ENCODE measurements around the gene CBL. TPM values are rescaled to one million over a fixed set of nuclear protein-coding genes. Genes with fewer than 3 reads are reported as not detected.
"Not testable (repeated sequence)": the region's sequence is repeated elsewhere in the genome, so short reads cannot be mapped to it uniquely, and the experiment has no call there.

The CBL gene
- total RNA-seq, 1 donor from 2014 or later: 40.5 TPM

DNA sequence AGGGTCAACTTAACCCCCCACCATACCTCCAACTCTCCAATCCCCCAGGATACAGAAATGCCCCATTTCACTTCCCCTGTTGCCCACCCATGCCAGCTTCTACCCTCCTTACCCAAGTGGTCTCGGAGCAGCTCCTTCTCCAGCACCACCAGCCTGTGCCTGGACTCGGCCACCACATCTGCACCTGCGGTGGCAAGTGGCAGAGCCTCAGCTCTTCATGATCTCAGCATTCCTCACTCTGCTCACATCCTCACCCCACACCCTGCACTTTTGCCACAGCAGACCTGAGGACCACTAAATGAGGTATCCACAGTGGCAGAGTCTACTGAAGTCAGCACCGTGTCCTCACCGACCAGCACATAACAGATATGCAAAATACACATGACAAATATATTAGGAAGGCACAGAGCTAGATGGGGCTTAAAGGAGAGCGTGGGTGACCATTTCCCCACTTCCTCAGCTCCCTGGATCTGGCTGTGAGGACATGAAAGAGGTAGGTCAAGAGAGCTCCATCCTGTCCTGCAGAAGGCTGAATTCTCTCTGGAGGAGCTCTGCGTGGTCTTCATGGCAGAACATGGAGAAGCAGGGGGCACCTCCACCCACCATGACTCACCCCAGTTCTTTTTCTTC lies 11.2 kb upstream of the CBL start:
- no peak overlapping the region for H3K27ac Mint-ChIP-seq (ENCODE audit: unreplicated experiment)
- DNase-seq: no peak
- peaks cover 2% of the 10 kb centered on the region for H3K27me3 Mint-ChIP-seq (ENCODE audit: unreplicated experiment)
- no peaks in the 10 kb centered on the region for H3K36me3 Mint-ChIP-seq (ENCODE audit: unreplicated experiment)
- TF ChIP-seq, protein P1, sequence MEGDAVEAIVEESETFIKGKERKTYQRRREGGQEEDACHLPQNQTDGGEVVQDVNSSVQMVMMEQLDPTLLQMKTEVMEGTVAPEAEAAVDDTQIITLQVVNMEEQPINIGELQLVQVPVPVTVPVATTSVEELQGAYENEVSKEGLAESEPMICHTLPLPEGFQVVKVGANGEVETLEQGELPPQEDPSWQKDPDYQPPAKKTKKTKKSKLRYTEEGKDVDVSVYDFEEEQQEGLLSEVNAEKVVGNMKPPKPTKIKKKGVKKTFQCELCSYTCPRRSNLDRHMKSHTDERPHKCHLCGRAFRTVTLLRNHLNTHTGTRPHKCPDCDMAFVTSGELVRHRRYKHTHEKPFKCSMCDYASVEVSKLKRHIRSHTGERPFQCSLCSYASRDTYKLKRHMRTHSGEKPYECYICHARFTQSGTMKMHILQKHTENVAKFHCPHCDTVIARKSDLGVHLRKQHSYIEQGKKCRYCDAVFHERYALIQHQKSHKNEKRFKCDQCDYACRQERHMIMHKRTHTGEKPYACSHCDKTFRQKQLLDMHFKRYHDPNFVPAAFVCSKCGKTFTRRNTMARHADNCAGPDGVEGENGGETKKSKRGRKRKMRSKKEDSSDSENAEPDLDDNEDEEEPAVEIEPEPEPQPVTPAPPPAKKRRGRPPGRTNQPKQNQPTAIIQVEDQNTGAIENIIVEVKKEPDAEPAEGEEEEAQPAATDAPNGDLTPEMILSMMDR (IDR thresholded peaks at IDR 0.05; ENCODE audit: partially characterized antibody, unreplicated experiment): no peak
- no peaks in the 10 kb centered on the region for H3K4me1 Mint-ChIP-seq (ENCODE audit: low read depth, unreplicated experiment)
- no peak overlapping the region for H3K4me3 Mint-ChIP-seq (ENCODE audit: unreplicated experiment)
- H3K9me3 Mint-ChIP-seq (ENCODE audit: unreplicated experiment): peaks cover 3% of the 10 kb centered on the region

DNA sequence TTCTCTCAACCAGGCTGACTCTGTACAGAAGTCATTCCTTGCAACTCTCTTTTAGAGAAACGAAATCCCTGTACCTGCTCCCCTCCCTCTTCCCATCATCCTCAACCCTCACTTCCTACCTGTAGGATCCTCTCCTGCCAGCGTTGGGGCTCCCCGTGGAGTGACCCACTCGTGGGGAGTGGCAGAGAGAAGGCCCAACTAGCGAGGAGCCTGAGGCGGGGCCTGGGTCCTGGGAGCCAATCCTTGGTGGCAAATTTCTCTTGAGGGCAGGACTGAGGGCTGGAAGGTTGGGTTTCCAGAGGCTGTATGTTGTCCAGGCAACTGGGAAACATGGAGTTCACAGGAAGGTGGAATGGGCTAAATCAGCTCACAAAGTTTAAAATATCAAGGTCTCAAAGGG lies 10.5 kb upstream of the CBL start:
- DNase-seq: no peak
- Mint-ChIP-seq H3K27me3 (ENCODE audit: unreplicated experiment) (no peaks in the 10 kb centered on the region), H3K27ac (ENCODE audit: unreplicated experiment) (no peak overlapping the region), H3K4me1 (ENCODE audit: low read depth, unreplicated experiment) (no peaks in the 10 kb centered on the region), H3K36me3 (ENCODE audit: unreplicated experiment) (no peaks in the 10 kb centered on the region), H3K9me3 (ENCODE audit: unreplicated experiment) (peaks cover 3% of the 10 kb centered on the region), H3K4me3 (ENCODE audit: unreplicated experiment) (no peak overlapping the region)
- TF ChIP-seq, protein P1 (IDR thresholded peaks at IDR 0.05; ENCODE audit: partially characterized antibody, unreplicated experiment): no peak

DNA sequence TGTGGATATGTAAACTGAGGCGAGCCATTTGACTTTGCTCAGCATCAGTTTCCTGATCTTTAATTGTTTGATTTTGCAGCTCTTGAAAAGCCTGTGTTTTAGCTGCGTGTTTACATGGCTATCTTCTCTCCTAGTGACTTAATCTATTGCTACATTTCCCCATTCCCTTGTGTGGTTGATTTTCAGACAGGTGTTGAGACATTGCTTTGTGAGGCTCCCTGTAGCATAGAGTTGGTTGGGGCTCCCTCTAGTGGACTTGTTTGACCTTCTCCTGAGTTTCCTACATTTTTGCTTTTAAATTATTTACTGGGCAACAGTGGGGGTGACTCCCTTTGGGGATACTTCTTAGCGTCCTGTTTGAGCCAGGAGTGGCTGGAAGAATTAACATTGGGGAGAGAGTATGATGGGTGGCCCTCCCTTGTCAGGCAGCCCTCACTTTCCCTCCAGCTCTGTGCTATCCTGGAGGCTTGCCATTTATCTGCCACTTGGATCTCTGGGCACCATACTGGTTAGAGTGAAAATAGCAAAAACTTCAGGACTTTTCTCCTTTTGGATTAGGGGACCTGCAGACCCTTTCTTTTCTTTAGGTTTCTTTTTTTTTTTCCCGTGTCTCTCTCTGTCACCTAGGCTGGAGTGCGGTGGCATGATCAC lies 9.2 kb upstream of the CBL start:
- no peak for DNase-seq
- TF ChIP-seq, protein P1 (IDR thresholded peaks at IDR 0.05; ENCODE audit: partially characterized antibody, unreplicated experiment): peak; percentile 82
- H3K27ac Mint-ChIP-seq (ENCODE audit: unreplicated experiment): no peak overlapping the region
- H3K4me3 Mint-ChIP-seq (ENCODE audit: unreplicated experiment): no peak overlapping the region
- H3K36me3 Mint-ChIP-seq (ENCODE audit: unreplicated experiment): no peaks in the 10 kb centered on the region
- peaks cover 3% of the 10 kb centered on the region for H3K9me3 Mint-ChIP-seq (ENCODE audit: unreplicated experiment)
- no peaks in the 10 kb centered on the region for H3K4me1 Mint-ChIP-seq (ENCODE audit: low read depth, unreplicated experiment)
- no peaks in the 10 kb centered on the region for H3K27me3 Mint-ChIP-seq (ENCODE audit: unreplicated experiment)

- H3K4me3 Mint-ChIP-seq (ENCODE audit: unreplicated experiment): no peak overlapping the region
- H3K4me1 Mint-ChIP-seq (ENCODE audit: low read depth, unreplicated experiment): no peaks in the 10 kb centered on the region
- no peaks in the 10 kb centered on the region for H3K27me3 Mint-ChIP-seq (ENCODE audit: unreplicated experiment)
- H3K27ac Mint-ChIP-seq (ENCODE audit: unreplicated experiment): no peak overlapping the region
- no peaks in the 10 kb centered on the region for H3K36me3 Mint-ChIP-seq (ENCODE audit: unreplicated experiment)
- TF ChIP-seq, protein P1 (IDR thresholded peaks at IDR 0.05; ENCODE audit: partially characterized antibody, unreplicated experiment): no peak
- no peak for DNase-seq
- H3K9me3 Mint-ChIP-seq (ENCODE audit: unreplicated experiment): peaks cover 3% of the 10 kb centered on the region
Measured at GRCh38 chr11:119198925-119199324, 7.2 kb upstream of the CBL start.

DNA sequence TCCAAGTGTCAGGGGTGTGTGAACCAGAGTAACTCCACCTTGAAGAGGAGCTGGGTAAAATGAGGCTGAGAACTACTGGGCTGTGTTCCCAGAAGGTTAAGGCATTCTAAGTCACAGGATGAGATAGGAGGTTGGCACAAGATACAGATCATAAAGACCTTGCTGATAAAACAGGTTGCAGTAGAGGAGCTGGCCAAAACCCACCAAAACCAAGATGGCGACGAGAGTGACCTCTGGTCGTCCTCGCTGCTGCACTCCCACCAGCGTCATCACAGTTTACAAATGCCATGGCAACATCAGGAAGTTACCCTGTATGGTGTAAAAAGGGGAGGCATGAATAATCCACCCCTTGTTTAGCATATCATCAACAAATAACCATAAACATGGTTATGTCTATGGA lies 4.9 kb upstream of the CBL start:
- H3K36me3 Mint-ChIP-seq (ENCODE audit: unreplicated experiment); DNase-seq: not testable (repeated sequence)

More for the DNA sequence above, 4.9 kb upstream of the CBL start:
- H3K4me3 Mint-ChIP-seq (ENCODE audit: unreplicated experiment); H3K27ac Mint-ChIP-seq (ENCODE audit: unreplicated experiment); H3K9me3 Mint-ChIP-seq (ENCODE audit: unreplicated experiment); H3K4me1 Mint-ChIP-seq (ENCODE audit: low read depth, unreplicated experiment); H3K27me3 Mint-ChIP-seq (ENCODE audit: unreplicated experiment): not testable (repeated sequence)

All from glutamatergic neuron (in vitro differentiated cells).